ENCODE data around the gene PTPRJ. TPM values are rescaled to one million over a fixed set of nuclear protein-coding genes. Genes with fewer than 3 reads are reported as not detected.

Gene PTPRJ
- polyA plus RNA-seq, 1 donor (not counting 4 experiments of a cell fraction or from before 2014, with no cell fraction given), result 0.84 TPM

- H3K79me2 ChIP-seq (ENCODE audit: control insufficient read depth, insufficient read depth, low read length), result no peaks in the 10 kb centered on the region
- H3K27ac ChIP-seq (ENCODE audit: control insufficient read depth, insufficient read depth, low read length), result no peak overlapping the region
- H2AFZ ChIP-seq (ENCODE audit: control insufficient read depth, low read length), result no peak overlapping the region
- H4K20me1 ChIP-seq (ENCODE audit: control insufficient read depth, extremely low read depth, insufficient read depth, low read length), result no peaks in the 10 kb centered on the region
- no peak overlapping the region for H3K9ac ChIP-seq (ENCODE audit: control insufficient read depth, extremely low read depth, insufficient read depth, low read length)
- TF ChIP-seq EZH2 (IDR thresholded peaks at IDR 0.05; ENCODE audit: low read length), result no peak
- no peak for TF ChIP-seq CTCF (optimal IDR thresholded peaks at IDR 0.05 in 1 of 3, IDR thresholded peaks at IDR 0.05 in 1 of 3, conservative IDR thresholded peaks at IDR 0.05 in 1 of 3; ENCODE audit: extremely low read depth in 1 of 3, insufficient read depth in 2 of 3, low read length in 3 of 3)
- H3K9me1 ChIP-seq (ENCODE audit: control insufficient read depth, extremely low read depth, insufficient read depth, low read length), result no peaks in the 10 kb centered on the region
- H3K4me3 ChIP-seq (ENCODE audit: control insufficient read depth in 2 of 3, extremely low read depth in 1 of 3, insufficient read depth in 2 of 3, low read depth in 1 of 3, low read length in 3 of 3), result no peak overlapping the region
- H3K9me3 ChIP-seq (ENCODE audit: control insufficient read depth, low read depth, low read length), result no peaks in the 10 kb centered on the region
- DNase-seq (ENCODE audit: low read depth, low spot score) (no peak), FAIRE-seq (no peak)
- no peak overlapping the region for H3K4me2 ChIP-seq (ENCODE audit: control insufficient read depth, extremely low read depth, insufficient read depth, low read depth, low read length)
- dilution Hi-C loops (cut with MboI; ENCODE audit: extremely low pct_ligation_motif_present, low sequenced_read_pairs), result no loop called here
- no peaks in the 10 kb centered on the region for H3K27me3 ChIP-seq (ENCODE audit: control insufficient read depth, extremely low read depth, insufficient read depth, low read length)
- no peaks in the 10 kb centered on the region for H3K4me1 ChIP-seq (ENCODE audit: control insufficient read depth, extremely low read depth, insufficient read depth, low read length)
- no peaks in the 10 kb centered on the region for H3K36me3 ChIP-seq (ENCODE audit: control insufficient read depth in 2 of 2, extremely low read depth in 1 of 2, insufficient read depth in 2 of 2, low read length in 2 of 2)
These were observed 25.5 kb downstream of the PTPRJ start for GRCh38 chr11:48005831-48006270.

- no peaks in the 10 kb centered on the region for H4K20me1 ChIP-seq (ENCODE audit: control insufficient read depth, extremely low read depth, insufficient read depth, low read length)
- H3K79me2 ChIP-seq (ENCODE audit: control insufficient read depth, insufficient read depth, low read length), result no peaks in the 10 kb centered on the region
- no peak for FAIRE-seq
These were observed 26.1 kb downstream of the PTPRJ start for GRCh38 chr11:48006301-48006992.

More at GRCh38 chr11:48006301-48006992, 26.1 kb downstream of the PTPRJ start:
- Histone ChIP-seq H3K9me1 (ENCODE audit: control insufficient read depth, extremely low read depth, insufficient read depth, low read length) (no peaks in the 10 kb centered on the region), H3K9ac (ENCODE audit: control insufficient read depth, extremely low read depth, insufficient read depth, low read length) (no peak overlapping the region), H3K4me1 (ENCODE audit: control insufficient read depth, extremely low read depth, insufficient read depth, low read length) (no peaks in the 10 kb centered on the region), H3K4me2 (ENCODE audit: control insufficient read depth, extremely low read depth, insufficient read depth, low read depth, low read length) (no peak overlapping the region), H3K36me3 (ENCODE audit: control insufficient read depth in 2 of 2, extremely low read depth in 1 of 2, insufficient read depth in 2 of 2, low read length in 2 of 2) (no peaks in the 10 kb centered on the region), H2AFZ (ENCODE audit: control insufficient read depth, low read length) (no peak overlapping the region), H3K27me3 (ENCODE audit: control insufficient read depth, extremely low read depth, insufficient read depth, low read length) (no peaks in the 10 kb centered on the region), H3K4me3 (ENCODE audit: control insufficient read depth in 2 of 3, extremely low read depth in 1 of 3, insufficient read depth in 2 of 3, low read depth in 1 of 3, low read length in 3 of 3) (no peak overlapping the region), H3K9me3 (ENCODE audit: control insufficient read depth, low read depth, low read length) (no peaks in the 10 kb centered on the region), H3K27ac (ENCODE audit: control insufficient read depth, insufficient read depth, low read length) (no peak overlapping the region)
- no peak for TF ChIP-seq CTCF (optimal IDR thresholded peaks at IDR 0.05 in 1 of 3, IDR thresholded peaks at IDR 0.05 in 1 of 3, conservative IDR thresholded peaks at IDR 0.05 in 1 of 3; ENCODE audit: extremely low read depth in 1 of 3, insufficient read depth in 2 of 3, low read length in 3 of 3)
- DNase-seq (ENCODE audit: low read depth, low spot score), result no peak
- dilution Hi-C loops (cut with MboI; ENCODE audit: extremely low pct_ligation_motif_present, low sequenced_read_pairs), result no loop called here
